Body of pancreas (tissue), 4 donors: ENCODE measurements around the gene CCDC90B.

Experiments used
- CTCF ChIP-seq, 7 experiments: fragments of 450-650 bp in 4 of 7; fragments of 200-600 bp in 3 of 7; sonication (generic) in 3 of 7; IDR thresholded peaks; one replicate each; pipeline ENCODE4 v1.5.1; 2016 to 2019; ENCODE audit warnings: antibody characterized with exemption in 7 of 7
- POLR2A ChIP-seq, 3 donors: fragments of 450-650 bp; IDR thresholded peaks; one replicate each; pipeline ENCODE4 v1.6.1; 2016; ENCODE audit warnings: antibody characterized with exemption in 3 of 3, mild to moderate bottlenecking in 2 of 3

- no peak for TF ChIP-seq CTCF (IDR thresholded peaks at IDR 0.05)
- TF ChIP-seq POLR2A (IDR thresholded peaks at IDR 0.05), result no peak
Measured at GRCh38 chr11:83318931-83319330, 32.8 kb upstream of the CCDC90B start.
